H9 (cell line): ENCODE results near the gene LRCH4. TPM values are rescaled to one million over a fixed set of nuclear protein-coding genes. Genes with fewer than 3 reads are reported as not detected.

Source experiments
- DNase-seq: peaks from one replicate; pipeline ENCODE4 v3.0.0-alpha.2; 2017
- H2AFZ ChIP-seq: one replicate; pipeline ENCODE4 v1.6.1; 2013; ENCODE audit warnings: mild to moderate bottlenecking, low read length, control low read depth, moderate library complexity
- H2AK5ac ChIP-seq: 2 replicates; pipeline ENCODE4 v1.6.1; 2013; ENCODE audit warnings: low read length, control low read depth, mixed read lengths; ENCODE audit not compliant: insufficient read length
- H2BK120ac ChIP-seq: one replicate; pipeline ENCODE4 v1.6.1; 2013; ENCODE audit warnings: low read depth, mild to moderate bottlenecking, low read length, control low read depth, inconsistent platforms; ENCODE audit not compliant: poor library complexity, severe bottlenecking
- H2BK12ac ChIP-seq: 2 replicates; pipeline ENCODE4 v1.6.1; 2013; ENCODE audit warnings: low read length, control low read depth, mixed read lengths, low read depth; ENCODE audit not compliant: insufficient read length
- H2BK15ac ChIP-seq: 2 replicates; pipeline ENCODE4 v1.6.1; 2013; ENCODE audit warnings: low read depth, low read length, control low read depth
- H2BK20ac ChIP-seq: one replicate; pipeline ENCODE4 v1.6.1; 2013; ENCODE audit warnings: low read depth, mild to moderate bottlenecking, low read length, control low read depth, inconsistent platforms; ENCODE audit not compliant: poor library complexity, severe bottlenecking
- H2BK5ac ChIP-seq: 2 replicates; pipeline ENCODE4 v1.6.1; 2013; ENCODE audit warnings: low read length, control low read depth, mixed read lengths; ENCODE audit not compliant: insufficient read length
- H3K14ac ChIP-seq: 2 replicates; pipeline ENCODE4 v1.6.1; 2013; ENCODE audit warnings: low read length, control low read depth; ENCODE audit not compliant: insufficient read depth
- H3K18ac ChIP-seq: 2 replicates; pipeline ENCODE4 v1.6.1; 2013; ENCODE audit warnings: low read depth, mild to moderate bottlenecking, mixed read lengths, low read length, control low read depth; ENCODE audit not compliant: insufficient read length
- H3K23ac ChIP-seq: 2 replicates; pipeline ENCODE4 v1.6.1; 2013; ENCODE audit warnings: low read length, control low read depth, mixed read lengths, low read depth; ENCODE audit not compliant: insufficient read length
- H3K23me2 ChIP-seq: 2 replicates; pipeline ENCODE4 v1.6.1; 2013; ENCODE audit warnings: low read depth, mild to moderate bottlenecking, mixed read lengths, low read length, control low read depth; ENCODE audit not compliant: insufficient read length, poor library complexity, severe bottlenecking
- H3K27ac ChIP-seq: 2 replicates; pipeline ENCODE4 v1.5.1; 2013; ENCODE audit warnings: low read length, control low read depth, mixed read lengths, low read depth; ENCODE audit not compliant: insufficient read length
- H3K27me3 ChIP-seq: 2 replicates; pipeline ENCODE4 v1.6.1; 2013; ENCODE audit warnings: low read length, control low read depth, inconsistent platforms; ENCODE audit not compliant: insufficient read depth
- H3K4ac ChIP-seq: 2 replicates; pipeline ENCODE4 v1.6.1; 2013; ENCODE audit warnings: low read depth, mild to moderate bottlenecking, control low read depth, inconsistent platforms, low read length, moderate library complexity
- H3K4me1 ChIP-seq: 2 replicates; pipeline ENCODE4 v1.6.1; 2013; ENCODE audit warnings: low read length, control low read depth, inconsistent platforms; ENCODE audit not compliant: insufficient read depth
- H3K4me2 ChIP-seq: 2 replicates; pipeline ENCODE4 v1.6.1; 2013; ENCODE audit warnings: low read length, control low read depth, mixed read lengths; ENCODE audit not compliant: insufficient read length, insufficient read depth
- H3K56ac ChIP-seq: 2 replicates; pipeline ENCODE4 v1.6.1; 2013; ENCODE audit warnings: low read depth, mild to moderate bottlenecking, mixed read lengths, low read length, control low read depth; ENCODE audit not compliant: insufficient read length
- H3K79me1 ChIP-seq: 2 replicates; pipeline ENCODE4 v1.6.1; 2013; ENCODE audit warnings: low read depth, mild to moderate bottlenecking, moderate library complexity, low read length, control low read depth, inconsistent platforms; ENCODE audit not compliant: insufficient read depth, poor library complexity, severe bottlenecking
- H3K79me2 ChIP-seq: 2 replicates; pipeline ENCODE4 v1.6.1; 2013; ENCODE audit warnings: low read length, control low read depth, inconsistent platforms; ENCODE audit not compliant: insufficient read depth
- H3K9ac ChIP-seq: 2 replicates; pipeline ENCODE4 v1.6.1; 2013; ENCODE audit warnings: low read length, control low read depth, mixed read lengths; ENCODE audit not compliant: insufficient read length; ENCODE audit errors: extremely low read depth
- H3K9me3 ChIP-seq: one replicate; pipeline ENCODE4 v1.6.1; 2013; ENCODE audit warnings: low read depth, low read length, inconsistent platforms; ENCODE audit not compliant: control insufficient read depth
- H3T11ph ChIP-seq: one replicate; pipeline ENCODE4 v1.6.1; 2013; ENCODE audit warnings: mild to moderate bottlenecking, low read length, control low read depth, inconsistent platforms
- H4K20me1 ChIP-seq: one replicate; pipeline ENCODE4 v1.6.1; 2013; ENCODE audit not compliant: control insufficient read depth, insufficient read length, insufficient read depth
- H4K5ac ChIP-seq: 2 replicates; pipeline ENCODE4 v1.6.1; 2013; ENCODE audit warnings: low read depth, mild to moderate bottlenecking, mixed read lengths, low read length, control low read depth; ENCODE audit not compliant: insufficient read length
- H4K8ac ChIP-seq: replicated peaks from 2 replicates; pipeline ENCODE4 v1.6.1; 2013; ENCODE audit warnings: low read length, control low read depth, mixed read lengths, low read depth; ENCODE audit not compliant: insufficient read length
- H4K91ac ChIP-seq: 2 replicates; pipeline ENCODE4 v1.6.1; 2013; ENCODE audit warnings: low read depth, mild to moderate bottlenecking, moderate library complexity, mixed read lengths, low read length, control low read depth; ENCODE audit not compliant: insufficient read length
- H3K27ac Mint-ChIP-seq, 3 experiments: 2 replicates in 2 of 3; 3 replicates in 1 of 3; pipeline ENCODE4 v1.8.0; 2020 to 2021; ENCODE audit warnings: mixed read lengths in 3 of 3, mild to moderate bottlenecking in 1 of 3, moderate library complexity in 1 of 3
- H3K27me3 Mint-ChIP-seq: 2 replicates; pipeline ENCODE4 v1.8.0; 2021; ENCODE audit warnings: low read depth, mild to moderate bottlenecking, moderate library complexity, mixed read lengths
- H3K36me3 Mint-ChIP-seq, 3 experiments: 2 replicates in 2 of 3; 3 replicates in 1 of 3; pipeline ENCODE4 v1.8.0; 2020 to 2021; ENCODE audit warnings: low read depth in 3 of 3, mixed read lengths in 3 of 3; ENCODE audit not compliant: insufficient read depth in 1 of 3
- H3K4me1 Mint-ChIP-seq, 2 experiments: 2 replicates each; pipeline ENCODE4 v1.8.0; 2020; ENCODE audit warnings: mixed read lengths in 2 of 2
- H3K4me3 Mint-ChIP-seq, 2 experiments: 2 replicates in 1 of 2; 3 replicates in 1 of 2; pipeline ENCODE4 v1.8.0; 2020 to 2021; ENCODE audit warnings: mild to moderate bottlenecking in 2 of 2, mixed read lengths in 2 of 2, moderate library complexity in 1 of 2
- H3K9me3 Mint-ChIP-seq, 2 experiments: 2 replicates in 1 of 2; 3 replicates in 1 of 2; pipeline ENCODE4 v1.8.0; 2020; ENCODE audit warnings: mild to moderate bottlenecking in 2 of 2, mixed read lengths in 2 of 2, moderate library complexity in 1 of 2
- WGBS: extraction: QIAGEN DNeasy Blood & Tissue Kit; methylation state at CpG from one replicate; pipeline ENCODE4 v1.1.7; 2013; ENCODE audit warnings: missing lambda C conversion rate, low lambda C conversion rate, mixed read lengths; ENCODE audit not compliant: insufficient read length; ENCODE audit errors: extremely low coverage; 5-methylcytosine and 5-hydroxymethylcytosine counted together
- total RNA-seq: library from RNA; stranded (reverse); gene quantifications from 2 replicates; pipeline ENCODE4 v1.2.1, GENCODE V29; 2021
- TF ChIP-seq, protein P1 (sequence below): fragments of 200-600 bp; sonication (generic); conservative IDR thresholded peaks from 3 replicates; pipeline ENCODE4 v1.8.0; 2021; ENCODE audit warnings: antibody characterized with exemption, mild to moderate bottlenecking

LRCH4 gene
- total RNA-seq, 1 experiment from 2014 or later, result 39.1 TPM

DNA sequence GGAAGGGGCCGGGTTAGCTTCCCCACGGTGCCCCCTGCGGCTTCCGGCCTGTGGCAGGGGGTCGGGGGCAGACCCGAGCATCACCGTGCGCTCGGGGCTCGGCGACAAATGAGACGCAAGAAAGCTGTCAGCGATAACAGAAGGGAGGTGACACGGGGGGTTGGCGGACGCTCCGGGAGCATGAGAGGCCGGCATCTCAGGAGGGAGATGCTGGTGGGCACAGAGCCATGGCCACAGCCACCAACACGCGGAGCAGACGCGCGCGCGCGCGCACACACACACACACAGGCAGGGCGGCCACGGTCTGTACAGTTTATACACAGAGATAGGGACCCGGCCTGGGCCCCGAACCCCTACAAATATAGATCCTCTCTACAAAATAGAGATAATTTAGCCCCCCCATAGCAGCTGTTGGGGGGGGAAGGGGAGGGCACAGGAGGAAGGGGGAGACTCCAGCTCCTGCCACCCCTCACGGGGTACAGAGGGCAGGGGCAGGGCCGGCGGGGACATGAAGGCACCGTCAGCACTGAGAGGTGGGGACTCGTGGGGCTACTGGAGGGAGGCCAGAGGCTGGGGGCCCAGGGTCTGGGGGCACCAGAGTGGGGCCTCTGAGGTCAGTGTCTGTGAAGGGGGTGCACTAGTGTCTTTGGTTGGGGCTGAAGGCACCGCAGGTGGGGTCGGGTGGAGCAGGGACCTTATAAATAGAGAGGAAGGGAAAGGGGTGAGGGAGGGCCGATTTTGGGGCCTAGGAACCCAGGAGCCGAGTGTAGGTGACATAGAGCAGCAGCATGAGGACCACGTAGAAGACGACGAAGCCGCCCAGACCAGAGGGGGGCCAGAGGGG, 11.3 kb downstream of the LRCH4 start:
- no peak overlapping the region for H3K4ac ChIP-seq
- no peak overlapping the region for H2BK15ac ChIP-seq
- H2BK12ac ChIP-seq, result no peak overlapping the region
- no peak overlapping the region for H2BK5ac ChIP-seq
- WGBS, result no CpG with 5 or more reads among the region's 44 CpGs
- peaks cover 17 to 19% of the 10 kb centered on the region in 2 experiments for H3K4me1 Mint-ChIP-seq
- peak; percentile 22 for DNase-seq
- H2AK5ac ChIP-seq, result no peak overlapping the region
- H3K56ac ChIP-seq, result no peak overlapping the region
- H3K14ac ChIP-seq, result no peak overlapping the region
- no peak overlapping the region for H2BK20ac ChIP-seq
- no peaks in the 10 kb centered on the region for H3K9me3 Mint-ChIP-seq
- H3K79me2 ChIP-seq, result no peaks in the 10 kb centered on the region
- H3K27me3 ChIP-seq, result no peaks in the 10 kb centered on the region
- H4K20me1 ChIP-seq, result no peaks in the 10 kb centered on the region
- no peak overlapping the region for H2BK120ac ChIP-seq
- no peak overlapping the region for H3K23ac ChIP-seq
- no peak overlapping the region for H3K4me3 Mint-ChIP-seq
- H3K36me3 Mint-ChIP-seq, result peaks cover 9 to 27% (median 23%) of the 10 kb centered on the region in 3 experiments; a peak in 6 of 7 replicates
- peak overlapping the region in 1 of 3 experiments; percentile 76; a peak in 1 of 7 replicates for H3K27ac Mint-ChIP-seq
- no peak overlapping the region for H3K18ac ChIP-seq
- no peak overlapping the region for H3K27ac ChIP-seq
- peaks cover 5% of the 10 kb centered on the region for H3K27me3 Mint-ChIP-seq
- no peak overlapping the region for H3K4me2 ChIP-seq
- no peak overlapping the region for H3K9ac ChIP-seq
- no peak overlapping the region for H4K91ac ChIP-seq
- H4K5ac ChIP-seq, result no peak overlapping the region
- no peak overlapping the region for H2AFZ ChIP-seq
- H4K8ac ChIP-seq, result no peak overlapping the region
- no peak overlapping the region for H3T11ph ChIP-seq
- peaks cover 8% of the 10 kb centered on the region for H3K23me2 ChIP-seq
- TF ChIP-seq, protein P1, sequence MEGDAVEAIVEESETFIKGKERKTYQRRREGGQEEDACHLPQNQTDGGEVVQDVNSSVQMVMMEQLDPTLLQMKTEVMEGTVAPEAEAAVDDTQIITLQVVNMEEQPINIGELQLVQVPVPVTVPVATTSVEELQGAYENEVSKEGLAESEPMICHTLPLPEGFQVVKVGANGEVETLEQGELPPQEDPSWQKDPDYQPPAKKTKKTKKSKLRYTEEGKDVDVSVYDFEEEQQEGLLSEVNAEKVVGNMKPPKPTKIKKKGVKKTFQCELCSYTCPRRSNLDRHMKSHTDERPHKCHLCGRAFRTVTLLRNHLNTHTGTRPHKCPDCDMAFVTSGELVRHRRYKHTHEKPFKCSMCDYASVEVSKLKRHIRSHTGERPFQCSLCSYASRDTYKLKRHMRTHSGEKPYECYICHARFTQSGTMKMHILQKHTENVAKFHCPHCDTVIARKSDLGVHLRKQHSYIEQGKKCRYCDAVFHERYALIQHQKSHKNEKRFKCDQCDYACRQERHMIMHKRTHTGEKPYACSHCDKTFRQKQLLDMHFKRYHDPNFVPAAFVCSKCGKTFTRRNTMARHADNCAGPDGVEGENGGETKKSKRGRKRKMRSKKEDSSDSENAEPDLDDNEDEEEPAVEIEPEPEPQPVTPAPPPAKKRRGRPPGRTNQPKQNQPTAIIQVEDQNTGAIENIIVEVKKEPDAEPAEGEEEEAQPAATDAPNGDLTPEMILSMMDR, result no peak
- H3K4me1 ChIP-seq, result peaks cover 5% of the 10 kb centered on the region; the same call in 1 of the 2 replicates
- H3K79me1 ChIP-seq, result no peaks in the 10 kb centered on the region
- no peaks in the 10 kb centered on the region for H3K9me3 ChIP-seq
